Adrenal gland (tissue), 5 donors: ENCODE data around the gene TPH2.

Source experiments
- POLR2A ChIP-seq, 2 donors: fragments of 450-650 bp; IDR thresholded peaks; one replicate each; pipeline ENCODE4 v1.6.1; 2017; ENCODE audit warnings: antibody characterized with exemption in 2 of 2, mild to moderate bottlenecking in 2 of 2, moderate library complexity in 1 of 2
- TF ChIP-seq, protein P1 (sequence below), 6 experiments: fragments of 450-650 bp in 4 of 6; fragments of 200-600 bp in 2 of 6; sonication (generic) in 1 of 6; IDR thresholded peaks; 1 replicate in 5 of 6; 2 replicates in 1 of 6; pipeline versions ENCODE4 v1.5.1 to v1.8.0; 2016 to 2021; ENCODE audit warnings: antibody characterized with exemption in 6 of 6, mild to moderate bottlenecking in 2 of 6, moderate library complexity in 1 of 6
- donor health status: DM: no; HTN: no; CAD: no.

GRCh38 chr12:71958056-71958455 is 19.4 kb downstream of the TPH2 start:
- TF ChIP-seq, protein P1, sequence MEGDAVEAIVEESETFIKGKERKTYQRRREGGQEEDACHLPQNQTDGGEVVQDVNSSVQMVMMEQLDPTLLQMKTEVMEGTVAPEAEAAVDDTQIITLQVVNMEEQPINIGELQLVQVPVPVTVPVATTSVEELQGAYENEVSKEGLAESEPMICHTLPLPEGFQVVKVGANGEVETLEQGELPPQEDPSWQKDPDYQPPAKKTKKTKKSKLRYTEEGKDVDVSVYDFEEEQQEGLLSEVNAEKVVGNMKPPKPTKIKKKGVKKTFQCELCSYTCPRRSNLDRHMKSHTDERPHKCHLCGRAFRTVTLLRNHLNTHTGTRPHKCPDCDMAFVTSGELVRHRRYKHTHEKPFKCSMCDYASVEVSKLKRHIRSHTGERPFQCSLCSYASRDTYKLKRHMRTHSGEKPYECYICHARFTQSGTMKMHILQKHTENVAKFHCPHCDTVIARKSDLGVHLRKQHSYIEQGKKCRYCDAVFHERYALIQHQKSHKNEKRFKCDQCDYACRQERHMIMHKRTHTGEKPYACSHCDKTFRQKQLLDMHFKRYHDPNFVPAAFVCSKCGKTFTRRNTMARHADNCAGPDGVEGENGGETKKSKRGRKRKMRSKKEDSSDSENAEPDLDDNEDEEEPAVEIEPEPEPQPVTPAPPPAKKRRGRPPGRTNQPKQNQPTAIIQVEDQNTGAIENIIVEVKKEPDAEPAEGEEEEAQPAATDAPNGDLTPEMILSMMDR (IDR thresholded peaks at IDR 0.05) = no peak
- TF ChIP-seq POLR2A (IDR thresholded peaks at IDR 0.05) = no peak
